Kidney epithelial cell (primary cell): Measurements from ENCODE around the gene MEOX1. TPM values are rescaled to one million over a fixed set of nuclear protein-coding genes. Genes with fewer than 3 reads are reported as not detected.

Source experiments
- DNase-seq: peaks from one replicate; pipeline ENCODE4 v3.0.0-alpha.2; 2010; ENCODE audit warnings: low read depth
- H3K27me3 ChIP-seq: 2 replicates; pipeline ENCODE4 v1.6.0; 2011; ENCODE audit warnings: low read length; ENCODE audit not compliant: control insufficient read depth, insufficient read depth
- H3K36me3 ChIP-seq: 2 replicates; pipeline ENCODE4 v1.5.1; 2011; ENCODE audit warnings: low read length; ENCODE audit not compliant: control insufficient read depth, insufficient read depth
- H3K4me3 ChIP-seq: 2 replicates; pipeline ENCODE4 v1.5.1; 2011; ENCODE audit warnings: low read depth, mild to moderate bottlenecking, control low read depth, low read length
- CTCF ChIP-seq: IDR thresholded peaks from 2 replicates; pipeline ENCODE4 v1.5.1; 2011; ENCODE audit warnings: mild to moderate bottlenecking, moderate library complexity, low read length, control low read depth, inconsistent platforms; ENCODE audit not compliant: insufficient read depth, poor library complexity, severe bottlenecking
- total RNA-seq: library from RNA; depleted of rRNA; stranded (reverse); fragments of >200 nt; gene quantifications from 2 replicates; pipeline ENCODE4 v1.2.3, GENCODE V29; 2015

Gene MEOX1
- total RNA-seq, 1 donor from 2014 or later: 2.6 TPM

GRCh38 chr17:43599835-43600234 is 61.9 kb downstream of the MEOX1 start:
- no peak for TF ChIP-seq CTCF
- no peaks in the 10 kb centered on the region for H3K36me3 ChIP-seq
- DNase-seq: peak; percentile 57

GRCh38 chr17:43599046-43599395 is 62.7 kb downstream of the MEOX1 start:
- no peak for TF ChIP-seq CTCF
- DNase-seq: no peak
- Histone ChIP-seq H3K27me3 (no peaks in the 10 kb centered on the region), H3K36me3 (no peaks in the 10 kb centered on the region), H3K4me3 (no peak overlapping the region)

More at GRCh38 chr17:43599835-43600234, 61.9 kb downstream of the MEOX1 start:
- no peaks in the 10 kb centered on the region for H3K27me3 ChIP-seq
- H3K4me3 ChIP-seq: no peak overlapping the region

- Histone ChIP-seq H3K4me3 (no peak overlapping the region), H3K36me3 (no peaks in the 10 kb centered on the region), H3K27me3 (no peaks in the 10 kb centered on the region)
- no peak for TF ChIP-seq CTCF
- no peak for DNase-seq
Observed at GRCh38 chr17:43598357-43599045, 63.2 kb downstream of the MEOX1 start.

- Histone ChIP-seq H3K36me3 (no peaks in the 10 kb centered on the region), H3K4me3 (no peak overlapping the region), H3K27me3 (no peaks in the 10 kb centered on the region)
- no peak for TF ChIP-seq CTCF
- DNase-seq: no peak
Observed at GRCh38 chr17:43597624-43598356, 63.9 kb downstream of the MEOX1 start.

- no peak overlapping the region for H3K4me3 ChIP-seq
- TF ChIP-seq CTCF: no peak
- no peaks in the 10 kb centered on the region for H3K36me3 ChIP-seq
- H3K27me3 ChIP-seq: no peaks in the 10 kb centered on the region
- DNase-seq: no peak
Observed at GRCh38 chr17:43595466-43595865, 66.3 kb downstream of the MEOX1 start.
